Measurements from ENCODE around the gene SCFD2. TPM values are rescaled to one million over a fixed set of nuclear protein-coding genes. Genes with fewer than 3 reads are reported as not detected.

SCFD2 gene
- total and polyA plus RNA-seq, 2 of the 8 experiments (the other 6 are each of a cell fraction or from before 2014, with no cell fraction given): 6.2 to 10.2 TPM

DNA sequence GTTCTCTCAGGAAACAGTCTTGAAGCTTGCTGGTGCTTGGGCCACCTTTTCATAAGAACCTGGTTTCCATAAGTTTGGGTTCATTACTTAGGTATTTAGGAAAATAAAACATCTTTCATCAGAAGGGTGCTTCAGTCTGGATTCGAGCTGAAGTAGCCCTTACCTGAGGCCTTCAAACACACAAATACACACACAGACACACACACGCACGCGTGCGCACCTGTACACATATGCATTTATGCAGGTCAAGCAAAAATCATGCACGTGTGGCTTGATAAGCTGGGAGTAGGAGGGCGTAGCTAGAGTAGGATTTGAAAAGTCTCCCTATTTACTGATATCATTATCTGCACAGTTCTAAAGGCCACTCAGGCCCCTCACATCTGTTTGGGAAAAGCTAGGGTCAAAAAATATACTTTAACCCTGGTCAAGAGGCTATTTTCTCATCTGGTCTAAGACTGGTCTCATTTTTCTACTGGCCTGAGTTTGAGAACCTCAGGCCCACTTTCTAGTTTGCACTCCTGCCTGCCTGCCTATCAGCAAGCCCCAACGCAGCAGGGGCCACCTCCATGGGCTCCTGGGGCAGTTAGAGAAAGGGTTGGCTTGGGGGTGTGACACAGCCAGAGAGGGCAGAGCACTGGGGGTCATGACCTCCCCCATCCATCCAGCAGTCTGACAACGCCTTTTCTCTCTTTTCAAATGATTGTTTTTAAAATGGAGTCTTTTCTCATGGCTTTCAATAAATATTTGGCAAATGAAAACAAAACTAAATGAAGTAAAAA lies 439.5 kb downstream of the SCFD2 start:
- no peak overlapping the region for H3K18ac ChIP-seq (ENCODE audit: extremely low read depth, low read length)
- CTCF ChIA-PET (ENCODE audit: partially characterized antibody): interaction anchor here (0.6 to 1.8 kb wide), 5 partner anchors 15 to 58 kb away, joined by 3 to 11 read pairs (median 4); no protein-coding TSS in a partner anchor
- H2BK12ac ChIP-seq (ENCODE audit: low read depth, low read length): peak overlapping the region; percentile 89; the same call in 1 of the 2 replicates
- H3K14ac ChIP-seq (ENCODE audit: insufficient read length): no peak overlapping the region
- H3K36me3 ChIP-seq (ENCODE audit: control insufficient read depth in 2 of 4, insufficient read depth in 4 of 4, low read length in 3 of 4): no peaks in the 10 kb centered on the region
- DNase-seq (ENCODE audit: low read depth in 1 of 2, low spot score in 2 of 2): no peak
- H4K5ac ChIP-seq (ENCODE audit: insufficient read length, low read depth, low read length): no peak overlapping the region
- peak overlapping the region; percentile 69 for H4K91ac ChIP-seq (replicated peaks; ENCODE audit: insufficient read length, low read length)
- peak overlapping the region; percentile 84; the same call in 1 of the 2 replicates for H2BK5ac ChIP-seq (ENCODE audit: low read depth, low read length)
- H3K79me2 ChIP-seq (ENCODE audit: control insufficient read depth in 1 of 2, insufficient read depth in 2 of 2, low read length in 2 of 2): no peaks in the 10 kb centered on the region
- H3K9ac ChIP-seq (replicated peaks in 1 of 4; ENCODE audit: extremely low read depth in 1 of 4, low read depth in 3 of 4, low read length in 3 of 4): no peak overlapping the region
- FAIRE-seq: no peak
- POLR2A ChIA-PET (ENCODE audit: partially characterized antibody): interaction anchor here (0.8 to 1.7 kb wide), 5 partner anchors 36 to 204 kb away, joined by 3 to 4 read pairs (median 3); no protein-coding TSS in a partner anchor
- peak overlapping the region in 1 of 4 experiments; percentile 4; a peak in 1 of 8 replicates for H3K4me3 ChIP-seq (ENCODE audit: extremely low read depth in 1 of 4, insufficient read depth in 2 of 4, low read depth in 3 of 4, low read length in 4 of 4)
- no peak overlapping the region for H3K56ac ChIP-seq (replicated peaks; ENCODE audit: insufficient read length, low read depth, low read length)
- no peaks in the 10 kb centered on the region for H3K9me3 ChIP-seq (ENCODE audit: insufficient read depth in 2 of 2, low read depth in 1 of 2, low read length in 1 of 2)
- H3K4ac ChIP-seq (replicated peaks; ENCODE audit: insufficient read length, low read depth, low read length): peak overlapping the region; percentile 40
- no peak overlapping the region for H2AFZ ChIP-seq (ENCODE audit: low read length)
- H3K27ac ChIP-seq (ENCODE audit: low read depth, low read length): no peak overlapping the region
- H4K20me1 ChIP-seq (replicated peaks in 1 of 2; ENCODE audit: control insufficient read depth in 1 of 2, insufficient read depth in 2 of 2, low read length in 2 of 2): no peaks in the 10 kb centered on the region
- peak overlapping the region; percentile 62; the same call in 1 of the 2 replicates for H2BK20ac ChIP-seq (ENCODE audit: low read length)
- H3K4me2 ChIP-seq (ENCODE audit: insufficient read depth in 1 of 2, low read depth in 2 of 2, low read length in 2 of 2): 0 out of 4 replicates have a peak overlapping the region, but pooled peaks of 1 of the 2 experiments have one; percentile 2
- no peak overlapping the region for H4K8ac ChIP-seq (ENCODE audit: extremely low read depth, insufficient read depth, low read length)
- WGBS, 2 experiments (ENCODE audit: extremely low coverage in 1 of 2, insufficient coverage in 1 of 2, insufficient read length in 1 of 2, insufficient replicate concordance in 2 of 2, low coverage in 1 of 2, low lambda C conversion rate in 2 of 2, missing lambda C conversion rate in 1 of 2): 87% methylated on average over 9 of the region's 9 CpGs; no CpG with 5 or more reads in 1 of the 2 experiments
- peak overlapping the region; percentile 83 for H2AK5ac ChIP-seq (ENCODE audit: low read depth, low read length)
- peak overlapping the region; percentile 50 for H2BK15ac ChIP-seq (ENCODE audit: low read length)
- H3K4me1 ChIP-seq (replicated peaks in 1 of 4; ENCODE audit: control insufficient read depth in 3 of 4, insufficient read depth in 4 of 4, low read length in 3 of 4): peaks cover 5 to 11% (median 8%) of the 10 kb centered on the region in 4 experiments
- H2BK120ac ChIP-seq (replicated peaks; ENCODE audit: low read depth, low read length): no peak overlapping the region
- no peaks in the 10 kb centered on the region for H3K23me2 ChIP-seq (ENCODE audit: low read depth, low read length)
- no peaks in the 10 kb centered on the region for H3K79me1 ChIP-seq (ENCODE audit: low read depth, low read length)
- no peak overlapping the region for H3K23ac ChIP-seq (ENCODE audit: insufficient read length)
- H3K27me3 ChIP-seq (replicated peaks in 1 of 4; ENCODE audit: control insufficient read depth in 3 of 4, extremely low read depth in 1 of 4, insufficient read depth in 3 of 4, low read length in 3 of 4): no peaks in the 10 kb centered on the region

All from H1 (cell line).